Activated CD8-positive, alpha-beta memory T cell treated with anti-CD3 and anti-CD28 coated beads for 36 hours (primary cell): ENCODE data around the gene TACC2. TPM values are rescaled to one million over a fixed set of nuclear protein-coding genes. Genes with fewer than 3 reads are reported as not detected.
"Not testable (repeated sequence)": the region's sequence is repeated elsewhere in the genome, so short reads cannot be mapped to it uniquely, and the experiment has no call there.

ENCODE experiments used
- CTCF ChIA-PET: fragments of 350-600 bp; sonication (Branson Sonifier 250); formaldehyde crosslinking; loops from one replicate; lab custom pipeline; 2021; ENCODE audit warnings: antibody characterized with exemption; lab: Charles Lee
- POLR2A ChIA-PET: fragments of 350-600 bp; sonication (Branson Sonifier 250); formaldehyde crosslinking; loops from one replicate; lab custom pipeline; 2021; ENCODE audit warnings: antibody characterized with exemption; lab: Charles Lee
- total RNA-seq, 2 experiments: library from RNA; stranded (reverse); gene quantifications; one replicate each; pipeline ENCODE4 v1.2.3, GENCODE V29; 2021

TACC2 gene
- total RNA-seq, 2 experiments from 2014 or later: not detected

GRCh38 chr10:122103592-122103991 lies 114.6 kb downstream of the TACC2 start:
- CTCF ChIA-PET: no interaction called here
- POLR2A ChIA-PET: no interaction called here

GRCh38 chr10:122108786-122109185 lies 119.8 kb downstream of the TACC2 start:
- POLR2A ChIA-PET: not testable (repeated sequence)
- CTCF ChIA-PET: interaction anchor here (0.7 kb wide), 1 partner anchor 31 kb away, joined by 3 read pairs; no protein-coding TSS in a partner anchor

GRCh38 chr10:122112021-122112616 lies 123.2 kb downstream of the TACC2 start:
- ChIA-PET CTCF (no interaction called here), POLR2A (no interaction called here)

GRCh38 chr10:122112625-122113160 lies 123.7 kb downstream of the TACC2 start:
- POLR2A ChIA-PET: no interaction called here
- CTCF ChIA-PET: interaction anchor here (0.7 kb wide), 1 partner anchor 51 kb away, joined by 3 read pairs; no protein-coding TSS in a partner anchor

GRCh38 chr10:122113161-122113944 lies 124.4 kb downstream of the TACC2 start:
- ChIA-PET POLR2A (no interaction called here), CTCF (interaction anchor here (0.7 kb wide), 1 partner anchor 52 kb away, joined by 3 read pairs; no protein-coding TSS in a partner anchor)

- CTCF ChIA-PET: no interaction called here
Observed at GRCh38 chr10:122113945-122114747, 125.2 kb downstream of the TACC2 start.

GRCh38 chr10:122115874-122116273 lies 126.9 kb downstream of the TACC2 start:
- ChIA-PET POLR2A (no interaction called here), CTCF (no interaction called here)

More at GRCh38 chr10:122113945-122114747, 125.2 kb downstream of the TACC2 start:
- POLR2A ChIA-PET: no interaction called here

- ChIA-PET POLR2A (no interaction called here), CTCF (no interaction called here)
Observed at GRCh38 chr10:122116331-122116730, 127.4 kb downstream of the TACC2 start.

- ChIA-PET POLR2A (no interaction called here), CTCF (no interaction called here)
Observed at GRCh38 chr10:122117475-122117874, 128.5 kb downstream of the TACC2 start.

GRCh38 chr10:122120008-122120744 lies 131.2 kb downstream of the TACC2 start:
- CTCF ChIA-PET: no interaction called here
- POLR2A ChIA-PET: no interaction called here

- POLR2A ChIA-PET: no interaction called here
- CTCF ChIA-PET: no interaction called here
Observed at GRCh38 chr10:122121059-122121458, 132.1 kb downstream of the TACC2 start.

GRCh38 chr10:122122493-122122892 lies 133.5 kb downstream of the TACC2 start:
- ChIA-PET CTCF (no interaction called here), POLR2A (no interaction called here)

- POLR2A ChIA-PET: no interaction called here
- CTCF ChIA-PET: no interaction called here
Observed at GRCh38 chr10:122123186-122123585, 134.2 kb downstream of the TACC2 start.

- POLR2A ChIA-PET: no interaction called here
- CTCF ChIA-PET: no interaction called here
Observed at GRCh38 chr10:122124342-122124741, 135.4 kb downstream of the TACC2 start.

- ChIA-PET CTCF (no interaction called here), POLR2A (no interaction called here)
Observed at GRCh38 chr10:122124808-122125207, 135.8 kb downstream of the TACC2 start.

- CTCF ChIA-PET: no interaction called here
Observed at GRCh38 chr10:122126763-122127659, 138.0 kb downstream of the TACC2 start.

GRCh38 chr10:122127943-122128342 lies 139.0 kb downstream of the TACC2 start:
- CTCF ChIA-PET: no interaction called here
- POLR2A ChIA-PET: no interaction called here

More at GRCh38 chr10:122126763-122127659, 138.0 kb downstream of the TACC2 start:
- POLR2A ChIA-PET: no interaction called here

GRCh38 chr10:122128357-122128756 lies 139.4 kb downstream of the TACC2 start:
- CTCF ChIA-PET: no interaction called here
- POLR2A ChIA-PET: no interaction called here
